GM21619 (cell line): Measurements from ENCODE around the gene CENPP.
"Not testable (repeated sequence)": the region's sequence is repeated elsewhere in the genome, so short reads cannot be mapped to it uniquely, and the experiment has no call there.

Source experiments
- ATAC-seq: cut with Tn5 transposase; IDR thresholded peaks from one replicate; pipeline ENCODE4 v1.9.1; 2021; ENCODE audit not compliant: unreplicated experiment

Gene CENPP

DNA sequence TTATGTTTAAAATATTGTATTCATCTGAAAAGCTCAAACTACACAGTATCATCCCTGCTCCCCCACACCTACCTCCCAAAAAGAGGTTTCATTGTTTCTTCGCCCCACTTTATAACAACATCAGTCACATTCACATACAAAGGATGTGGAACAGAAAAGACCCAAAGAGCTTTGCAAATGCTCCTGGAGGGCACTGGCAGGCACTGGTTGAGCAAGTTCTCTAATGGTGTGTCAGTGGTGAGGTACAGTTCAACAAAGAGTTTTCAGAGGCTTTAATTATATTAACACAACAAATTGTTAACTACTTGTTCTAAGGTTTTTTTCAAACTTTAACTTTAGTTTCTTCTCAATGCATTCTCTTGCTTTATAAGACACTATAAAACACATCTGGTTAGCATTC is 264.2 kb downstream of the CENPP start:
- ATAC-seq, result no peak

DNA sequence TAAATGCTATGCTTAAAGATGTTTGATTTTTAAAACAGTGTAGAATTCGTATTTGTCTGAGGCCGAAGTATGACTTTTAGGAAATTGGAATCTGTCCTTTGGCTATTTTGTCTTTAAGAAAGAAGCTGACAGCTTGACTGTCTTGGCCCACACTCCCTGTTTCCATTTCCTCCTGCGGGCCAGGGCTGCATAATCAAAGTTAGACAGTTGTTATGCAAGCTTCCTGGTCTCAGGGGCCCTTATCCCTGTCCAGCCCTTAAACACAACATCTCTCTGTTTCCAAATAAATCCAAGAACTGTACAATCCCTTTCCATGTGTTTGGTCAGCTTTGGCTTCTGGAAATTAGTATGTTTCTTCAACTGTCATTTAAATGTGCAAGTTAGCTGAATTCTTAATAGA is 264.6 kb downstream of the CENPP start:
- no peak for ATAC-seq

DNA sequence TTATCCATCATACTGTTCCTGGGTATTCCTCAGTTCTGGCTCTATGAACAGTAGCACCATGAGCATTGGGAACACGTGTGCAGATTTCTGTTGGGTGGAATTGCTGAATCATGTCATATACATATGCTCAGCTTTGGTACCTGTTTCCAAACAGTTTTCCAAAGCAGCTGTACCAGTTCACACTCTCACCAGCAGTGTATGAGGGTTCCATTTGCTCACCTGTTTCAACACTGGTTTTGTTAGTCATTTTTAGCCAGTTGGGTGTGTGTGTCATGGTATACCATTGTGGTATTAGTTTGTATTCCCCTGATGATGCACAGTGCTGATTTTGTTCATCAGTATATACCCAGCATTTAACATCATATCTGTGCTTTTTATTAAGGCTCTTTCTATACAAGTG is 266.8 kb downstream of the CENPP start:
- no peak for ATAC-seq

DNA sequence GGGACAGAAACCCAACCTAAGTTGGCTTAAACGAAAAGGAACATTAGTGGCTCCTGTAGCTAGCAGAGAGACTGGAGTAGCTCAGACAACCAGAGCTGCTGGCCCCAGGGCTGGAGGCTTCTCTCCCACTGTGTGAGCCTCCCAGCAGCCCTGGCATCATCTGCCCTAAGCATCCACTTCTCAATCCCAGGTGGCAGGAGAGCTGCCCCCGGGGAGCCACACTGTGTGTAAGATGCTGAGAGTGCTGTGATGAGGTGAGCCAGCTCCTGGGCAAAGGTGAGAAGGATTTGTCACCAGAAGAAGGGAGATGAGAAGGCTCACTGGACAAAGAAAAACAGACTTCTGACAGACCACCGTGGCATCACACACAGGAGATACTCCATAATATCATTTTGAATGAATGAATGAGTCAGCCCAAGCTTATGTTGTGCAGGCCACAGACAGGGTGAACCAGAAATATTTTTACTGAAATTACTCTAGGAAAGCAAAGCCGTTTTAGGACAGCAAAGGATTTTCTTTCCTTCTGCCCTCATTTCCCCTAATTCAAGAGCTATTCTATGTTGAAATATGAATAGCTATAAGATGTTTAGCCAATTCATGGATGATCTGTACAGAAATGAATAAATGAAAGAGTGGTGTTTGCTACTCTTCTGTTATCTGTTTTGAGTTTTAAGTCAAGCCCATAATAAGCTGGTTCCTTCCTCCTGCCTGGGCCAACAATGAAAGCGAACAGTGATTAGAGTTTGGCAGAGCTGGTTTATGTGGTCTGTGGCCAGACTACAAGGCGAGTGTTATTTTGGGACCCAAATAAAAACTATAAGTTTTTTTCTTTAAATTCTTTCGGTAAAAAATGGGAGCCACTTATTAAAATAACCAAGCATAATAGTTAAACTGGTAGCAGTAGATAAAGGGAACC is 267.5 kb downstream of the CENPP start:
- ATAC-seq, result no peak

GRCh38 chr9:92595075-92595474 is 269.3 kb downstream of the CENPP start:
- ATAC-seq, result not testable (repeated sequence)

GRCh38 chr9:92595930-92596329 is 270.2 kb downstream of the CENPP start:
- no peak for ATAC-seq

- no peak for ATAC-seq
Observed at GRCh38 chr9:92598382-92598781, 272.6 kb downstream of the CENPP start.

DNA sequence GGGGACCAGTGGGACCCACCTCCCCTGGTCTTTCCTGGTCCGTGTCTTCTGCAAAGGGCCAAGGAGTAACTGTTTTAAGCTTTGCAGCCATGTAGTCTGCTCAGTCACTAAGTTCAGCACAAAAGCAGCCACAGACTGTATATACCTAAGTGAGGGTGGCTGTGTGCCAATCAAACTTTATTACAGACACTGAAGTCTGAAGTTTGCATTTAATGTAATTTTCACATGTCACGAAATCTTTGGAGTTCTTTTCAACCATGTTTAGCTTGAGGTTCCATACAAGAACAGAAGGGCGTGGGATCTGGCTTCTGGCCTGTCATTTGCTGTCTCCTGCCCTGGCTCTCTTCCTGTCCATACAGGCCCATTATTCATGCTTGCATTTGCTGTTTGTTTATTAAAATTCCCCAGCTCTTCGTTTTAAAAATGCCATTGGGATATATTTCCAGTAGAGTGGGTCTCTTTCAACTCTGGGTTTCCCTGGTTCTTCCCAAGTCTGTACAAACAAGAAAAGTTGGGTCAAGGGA is 274.2 kb downstream of the CENPP start:
- ATAC-seq, result no peak

DNA sequence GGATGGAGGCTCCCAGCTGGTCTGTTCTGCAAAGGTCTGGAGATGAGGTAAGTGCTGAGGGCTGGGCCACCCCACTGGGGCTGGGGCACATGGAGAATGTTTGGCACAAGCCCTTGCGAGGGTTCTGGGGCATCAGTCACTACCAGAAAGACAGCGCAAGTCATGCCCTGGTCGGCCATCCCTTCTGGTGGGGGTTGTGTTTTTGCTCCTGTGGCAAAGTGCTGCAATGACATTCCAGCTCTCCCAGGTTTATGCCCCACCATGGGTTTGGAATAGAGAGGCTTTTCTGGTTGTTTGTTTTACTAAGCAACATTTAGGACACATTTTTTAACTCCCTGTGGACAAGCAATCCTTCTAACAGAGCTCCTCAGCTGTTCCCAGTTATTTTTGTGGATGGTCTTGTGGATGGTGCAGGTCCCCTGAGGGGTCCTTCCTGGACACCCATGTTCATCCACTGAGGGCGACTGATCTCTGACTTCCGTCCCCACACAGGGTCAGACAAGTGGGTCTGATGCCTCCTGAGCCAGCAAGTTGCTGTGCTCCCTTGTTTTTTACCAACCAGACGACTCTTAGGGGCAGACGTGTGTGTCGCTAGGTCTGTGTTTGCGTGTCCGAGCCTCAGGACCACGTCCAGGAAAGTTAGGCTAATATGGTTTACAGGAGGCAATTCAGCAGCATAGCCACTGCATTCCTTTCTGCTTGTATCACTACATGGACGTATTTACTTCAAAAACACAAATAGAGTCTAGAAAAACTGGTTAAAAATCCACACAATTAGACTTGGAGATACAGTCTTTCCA is 274.9 kb downstream of the CENPP start:
- no peak for ATAC-seq

- no peak for ATAC-seq
Observed at GRCh38 chr9:92601451-92601850, 275.7 kb downstream of the CENPP start.

DNA sequence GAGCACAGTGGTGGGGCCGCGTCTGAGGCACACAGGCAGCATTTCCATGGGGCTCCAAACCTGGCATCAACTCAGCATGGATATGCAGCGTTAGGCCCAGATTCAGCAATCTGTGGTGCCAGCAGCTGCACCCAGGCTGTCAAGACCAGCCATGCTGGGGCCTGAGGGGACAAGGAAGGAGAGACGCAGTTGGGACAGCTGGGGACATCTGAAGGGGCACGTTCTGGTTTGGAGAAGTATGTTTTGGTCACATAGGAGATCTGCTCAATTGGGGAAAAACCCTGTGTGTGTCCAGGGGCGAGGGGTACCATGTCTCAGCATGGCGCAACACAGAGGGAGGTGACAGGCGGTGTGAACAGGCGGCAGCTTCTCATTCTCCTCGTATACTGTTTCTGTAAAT is 276.7 kb downstream of the CENPP start:
- no peak for ATAC-seq

- ATAC-seq, result no peak
Observed at GRCh38 chr9:92603100-92603499, 277.3 kb downstream of the CENPP start.

GRCh38 chr9:92603990-92604389 is 278.2 kb downstream of the CENPP start:
- no peak for ATAC-seq

- no peak for ATAC-seq
Observed at GRCh38 chr9:92605224-92605623, 279.5 kb downstream of the CENPP start.

DNA sequence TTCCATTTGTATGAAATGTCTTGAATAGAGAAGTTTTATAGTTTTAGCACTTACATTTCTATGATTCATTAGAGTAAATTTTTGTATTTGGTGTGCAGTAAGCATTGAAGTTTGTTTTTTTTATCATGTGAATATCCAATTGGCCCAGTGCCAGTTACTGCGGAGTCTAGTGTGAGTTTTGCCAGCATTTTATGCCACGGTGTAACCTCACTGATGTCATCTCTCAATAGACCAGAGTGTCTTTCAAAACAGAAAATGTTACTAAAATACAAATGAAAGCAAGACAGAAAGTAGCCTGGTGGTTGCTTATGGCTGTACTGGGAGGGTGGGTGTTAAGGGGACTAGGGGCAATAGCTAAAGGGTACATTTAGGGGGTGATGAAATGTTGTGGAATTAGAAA is 281.3 kb downstream of the CENPP start:
- no peak for ATAC-seq

DNA sequence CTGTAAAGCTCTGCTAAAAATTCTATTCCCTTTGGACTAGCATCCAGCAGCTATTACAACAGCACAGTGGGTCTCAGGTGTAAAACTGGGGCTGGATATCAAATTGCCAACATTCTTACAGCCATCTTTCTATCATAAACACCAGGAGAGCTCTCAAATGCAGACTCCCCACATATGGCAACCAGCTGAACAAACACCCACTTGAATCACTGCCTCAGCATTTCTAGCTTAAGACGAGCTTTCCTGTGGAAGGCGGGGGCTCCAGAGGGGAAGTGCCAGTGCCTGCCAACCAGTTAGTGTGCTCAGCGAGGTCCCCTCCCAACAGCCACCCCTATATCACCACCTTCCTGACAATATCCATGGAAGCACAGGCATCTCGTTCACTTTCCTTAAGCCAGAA is 282.0 kb downstream of the CENPP start:
- no peak for ATAC-seq

GRCh38 chr9:92608241-92608908 is 282.6 kb downstream of the CENPP start:
- no peak for ATAC-seq

DNA sequence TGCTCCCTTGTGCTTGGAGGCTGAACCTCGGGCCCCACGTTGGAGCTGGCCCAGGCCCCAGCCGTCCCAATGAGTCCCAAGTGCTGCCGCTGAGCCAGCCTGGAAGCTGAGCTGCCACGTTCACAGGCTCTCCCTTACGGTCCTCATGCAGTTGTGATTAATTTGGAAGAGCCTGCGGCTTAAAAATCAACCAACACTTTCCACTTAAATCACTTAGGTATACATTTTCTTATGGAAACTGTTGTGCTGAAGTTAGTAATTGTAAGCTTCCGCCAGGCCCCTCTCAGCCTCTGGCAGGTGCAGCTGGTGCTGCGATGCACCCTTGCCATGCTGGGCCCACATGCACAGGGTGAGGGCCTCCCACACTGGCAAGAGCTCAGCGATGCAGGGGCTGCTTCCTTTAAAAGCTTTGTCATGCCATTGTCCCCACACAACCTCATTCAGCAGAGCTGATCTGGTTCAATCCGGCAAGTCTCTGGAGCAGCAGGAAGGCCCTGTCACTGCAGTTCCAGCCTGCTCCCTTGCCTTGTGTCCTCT is 283.2 kb downstream of the CENPP start:
- ATAC-seq, result no peak

- no peak for ATAC-seq
Observed at GRCh38 chr9:92610470-92611420, 285.0 kb downstream of the CENPP start.
